ENCODE data around the gene CFAP45.

DNA sequence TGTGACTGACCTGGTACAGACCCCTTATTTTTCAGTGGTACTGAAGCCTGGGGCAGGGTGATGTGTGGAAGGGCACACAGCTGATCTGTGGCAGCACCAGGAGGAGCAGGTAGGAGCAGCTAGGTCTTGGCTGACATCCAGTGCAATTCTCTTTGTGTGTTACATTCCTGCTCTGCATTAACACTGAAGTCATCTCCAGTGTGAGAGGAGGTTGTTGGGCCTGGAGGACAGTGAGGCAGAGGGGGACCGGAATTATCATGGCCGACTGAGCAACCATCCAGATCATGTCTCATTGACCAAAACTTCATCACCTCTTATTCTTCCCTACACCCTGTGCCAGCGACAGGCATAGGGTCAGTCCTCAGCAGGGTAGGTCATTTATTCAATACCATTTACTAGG, 71.8 kb downstream of the CFAP45 start:
- TF ChIP-seq CHD2 (IDR thresholded peaks at IDR 0.05; ENCODE audit: low read length), result no peak
- TF ChIP-seq, protein P1, sequence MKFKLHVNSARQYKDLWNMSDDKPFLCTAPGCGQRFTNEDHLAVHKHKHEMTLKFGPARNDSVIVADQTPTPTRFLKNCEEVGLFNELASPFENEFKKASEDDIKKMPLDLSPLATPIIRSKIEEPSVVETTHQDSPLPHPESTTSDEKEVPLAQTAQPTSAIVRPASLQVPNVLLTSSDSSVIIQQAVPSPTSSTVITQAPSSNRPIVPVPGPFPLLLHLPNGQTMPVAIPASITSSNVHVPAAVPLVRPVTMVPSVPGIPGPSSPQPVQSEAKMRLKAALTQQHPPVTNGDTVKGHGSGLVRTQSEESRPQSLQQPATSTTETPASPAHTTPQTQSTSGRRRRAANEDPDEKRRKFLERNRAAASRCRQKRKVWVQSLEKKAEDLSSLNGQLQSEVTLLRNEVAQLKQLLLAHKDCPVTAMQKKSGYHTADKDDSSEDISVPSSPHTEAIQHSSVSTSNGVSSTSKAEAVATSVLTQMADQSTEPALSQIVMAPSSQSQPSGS (IDR thresholded peaks at IDR 0.05; ENCODE audit: low read length), result no peak
- TF ChIP-seq, protein P2, sequence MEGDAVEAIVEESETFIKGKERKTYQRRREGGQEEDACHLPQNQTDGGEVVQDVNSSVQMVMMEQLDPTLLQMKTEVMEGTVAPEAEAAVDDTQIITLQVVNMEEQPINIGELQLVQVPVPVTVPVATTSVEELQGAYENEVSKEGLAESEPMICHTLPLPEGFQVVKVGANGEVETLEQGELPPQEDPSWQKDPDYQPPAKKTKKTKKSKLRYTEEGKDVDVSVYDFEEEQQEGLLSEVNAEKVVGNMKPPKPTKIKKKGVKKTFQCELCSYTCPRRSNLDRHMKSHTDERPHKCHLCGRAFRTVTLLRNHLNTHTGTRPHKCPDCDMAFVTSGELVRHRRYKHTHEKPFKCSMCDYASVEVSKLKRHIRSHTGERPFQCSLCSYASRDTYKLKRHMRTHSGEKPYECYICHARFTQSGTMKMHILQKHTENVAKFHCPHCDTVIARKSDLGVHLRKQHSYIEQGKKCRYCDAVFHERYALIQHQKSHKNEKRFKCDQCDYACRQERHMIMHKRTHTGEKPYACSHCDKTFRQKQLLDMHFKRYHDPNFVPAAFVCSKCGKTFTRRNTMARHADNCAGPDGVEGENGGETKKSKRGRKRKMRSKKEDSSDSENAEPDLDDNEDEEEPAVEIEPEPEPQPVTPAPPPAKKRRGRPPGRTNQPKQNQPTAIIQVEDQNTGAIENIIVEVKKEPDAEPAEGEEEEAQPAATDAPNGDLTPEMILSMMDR (IDR thresholded peaks at IDR 0.05; ENCODE audit: control extremely low read depth in 1 of 3, insufficient read depth in 1 of 3, low read depth in 1 of 3, low read length in 3 of 3), result no peak
- TF ChIP-seq BRCA1 (IDR thresholded peaks at IDR 0.05; ENCODE audit: low read depth, low read length), result no peak
- no peak for TF ChIP-seq GTF2F1 (IDR thresholded peaks at IDR 0.05; ENCODE audit: borderline replicate concordance, low read depth, low read length)
- TF ChIP-seq BCL11A (IDR thresholded peaks at IDR 0.05; ENCODE audit: low read depth in 2 of 2, low read length in 2 of 2), result no peak
- no peak for TF ChIP-seq KDM1A (IDR thresholded peaks at IDR 0.05; ENCODE audit: borderline replicate concordance, low read length)
- TF ChIP-seq CBX8 (IDR thresholded peaks at IDR 0.05; ENCODE audit: borderline replicate concordance, low read depth, low read length), result no peak
- TF ChIP-seq TCF12 (IDR thresholded peaks at IDR 0.05; ENCODE audit: low read depth, low read length), result no peak

Data from H1 (cell line).